ENCODE results near the gene PRM2. TPM values are rescaled to one million over a fixed set of nuclear protein-coding genes. Genes with fewer than 3 reads are reported as not detected.

PRM2 gene
- total RNA-seq, 1 experiment from 2014 or later: not detected

- peaks cover 5 to 7% of the 10 kb centered on the region in 2 experiments; a peak in 2 of 4 replicates for H3K4me1 Mint-ChIP-seq
- Histone ChIP-seq H3K27ac (ENCODE audit: insufficient read length, low read depth, low read length) (no peak overlapping the region), H3K23me2 (ENCODE audit: insufficient read length, low read depth, low read length, poor library complexity, severe bottlenecking) (no peaks in the 10 kb centered on the region), H4K5ac (ENCODE audit: insufficient read length, low read depth, low read length) (no peak overlapping the region), H3K79me1 (ENCODE audit: insufficient read depth, low read depth, low read length, poor library complexity, severe bottlenecking) (no peaks in the 10 kb centered on the region), H4K91ac (ENCODE audit: insufficient read length, low read depth, low read length) (no peak overlapping the region), H3K14ac (ENCODE audit: insufficient read depth, low read length) (no peak overlapping the region), H3K27me3 (ENCODE audit: insufficient read depth, low read length) (no peaks in the 10 kb centered on the region), H3K18ac (ENCODE audit: insufficient read length, low read depth, low read length) (no peak overlapping the region), H3K9ac (ENCODE audit: extremely low read depth, insufficient read length, low read length) (no peak overlapping the region), H2AFZ (ENCODE audit: low read length) (no peak overlapping the region), H2BK12ac (ENCODE audit: insufficient read length, low read depth, low read length) (no peak overlapping the region), H3K79me2 (ENCODE audit: insufficient read depth, low read length) (no peaks in the 10 kb centered on the region), H3K4me1 (ENCODE audit: insufficient read depth, low read length) (no peaks in the 10 kb centered on the region), H3T11ph (ENCODE audit: low read length) (no peak overlapping the region), H2BK120ac (ENCODE audit: low read depth, low read length, poor library complexity, severe bottlenecking) (no peak overlapping the region), H2AK5ac (ENCODE audit: insufficient read length, low read length) (no peak overlapping the region), H3K56ac (ENCODE audit: insufficient read length, low read depth, low read length) (no peak overlapping the region), H2BK5ac (ENCODE audit: insufficient read length, low read length) (no peak overlapping the region), H2BK15ac (ENCODE audit: low read depth, low read length) (no peak overlapping the region), H3K23ac (ENCODE audit: insufficient read length, low read depth, low read length) (no peak overlapping the region), H3K4ac (ENCODE audit: low read depth, low read length) (no peak overlapping the region), H2BK20ac (ENCODE audit: low read depth, low read length, poor library complexity, severe bottlenecking) (no peak overlapping the region), H3K4me2 (ENCODE audit: insufficient read depth, insufficient read length, low read length) (no peak overlapping the region), H3K9me3 (ENCODE audit: control insufficient read depth, low read depth, low read length) (no peaks in the 10 kb centered on the region), H4K8ac (replicated peaks; ENCODE audit: insufficient read length, low read depth, low read length) (no peak overlapping the region), H4K20me1 (ENCODE audit: control insufficient read depth, insufficient read depth, insufficient read length) (no peaks in the 10 kb centered on the region)
- no peak overlapping the region for H3K4me3 Mint-ChIP-seq
- no peaks in the 10 kb centered on the region; a peak in 1 of 7 replicates for H3K36me3 Mint-ChIP-seq (ENCODE audit: insufficient read depth in 1 of 3, low read depth in 3 of 3)
- no peak for DNase-seq
- no peak overlapping the region for H3K27ac Mint-ChIP-seq
- peaks cover 1% of the 10 kb centered on the region; the same call in 1 of the 2 replicates for H3K27me3 Mint-ChIP-seq (ENCODE audit: low read depth)
- no peaks in the 10 kb centered on the region for H3K9me3 Mint-ChIP-seq
- no CpG with 5 or more reads among the region's 5 CpGs for WGBS (ENCODE audit: extremely low coverage, insufficient read length, low lambda C conversion rate)
- no peak for TF ChIP-seq CTCF (conservative IDR thresholded peaks at IDR 0.05)
Observed at GRCh38 chr16:11245222-11245737, 31.0 kb downstream of the PRM2 start.

All from H9 (cell line).